KBM-7 (cell line): ENCODE data around the gene ESX1.
"Not testable (repeated sequence)": the region's sequence is repeated elsewhere in the genome, so short reads cannot be mapped to it uniquely, and the experiment has no call there.

Experiments
- DNase-seq: peaks from one replicate; pipeline ENCODE4 v3.0.0-alpha.2; 2015
- in situ Hi-C: fragments of 300-500 bp; cut with MboI; formaldehyde crosslinking; loops from 2 replicates; pipeline ENCODE4 v1.14.3; 2020; ENCODE audit warnings: low sequenced_read_pairs, low pct_unique_long_range_greater_than_20kb, mixed read lengths

Gene ESX1

GRCh38 chrX:104254442-104255115 is at the start of gene ESX1:
TSS of gene ESX1 (minus strand) at chrX:104254933. CDS start at chrX:104254849, 84 bp downstream.
- no peak for DNase-seq
- in situ Hi-C loops, result no loop called here

DNA sequence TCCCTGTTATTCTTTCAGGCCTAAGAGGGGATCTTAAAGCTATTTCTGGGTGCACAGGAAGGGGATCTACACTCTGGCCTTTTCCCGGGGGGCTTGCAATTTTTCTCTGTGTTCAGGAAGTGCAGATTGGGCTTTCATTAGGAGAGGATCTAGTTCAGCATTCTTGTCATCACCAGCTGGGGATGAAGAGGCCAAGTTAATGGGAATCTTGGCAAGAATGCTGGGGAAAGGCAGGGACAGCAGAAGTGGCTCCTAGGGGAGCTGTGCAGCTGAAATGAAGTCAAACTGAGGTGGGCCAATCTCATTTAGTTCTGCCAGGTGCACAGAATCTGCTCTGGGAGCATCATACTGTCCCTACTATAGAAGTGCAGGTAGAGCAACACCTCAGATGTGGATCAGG is 40.9 kb upstream of the ESX1 start:
- in situ Hi-C loops, result no loop called here
- DNase-seq, result no peak

GRCh38 chrX:104288961-104289360 is 34.2 kb upstream of the ESX1 start:
- no peak for DNase-seq
- in situ Hi-C loops, result no loop called here

- DNase-seq, result no peak
- in situ Hi-C loops, result no loop called here
Measured at GRCh38 chrX:104288269-104288668, 33.5 kb upstream of the ESX1 start.

DNA sequence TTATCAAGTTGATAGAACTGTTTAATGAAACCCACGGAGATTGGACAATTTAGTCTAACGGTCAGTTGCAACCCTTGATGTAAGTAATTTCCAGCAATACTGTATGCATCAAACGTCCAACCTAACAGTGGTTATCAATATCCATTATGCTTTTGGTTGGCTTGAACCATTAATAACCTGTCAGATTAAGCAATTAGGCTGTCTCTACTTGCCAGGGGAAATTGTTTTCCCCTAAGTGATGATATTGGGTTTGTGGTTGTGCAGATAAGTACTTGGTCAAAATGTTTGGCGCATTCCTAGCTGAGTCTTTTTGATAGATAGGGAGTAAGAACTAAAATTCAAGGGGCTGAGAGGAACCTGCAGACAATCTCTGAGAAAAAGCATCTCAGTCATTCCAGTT is 30.5 kb upstream of the ESX1 start:
- DNase-seq, result no peak
- in situ Hi-C loops, result no loop called here

DNA sequence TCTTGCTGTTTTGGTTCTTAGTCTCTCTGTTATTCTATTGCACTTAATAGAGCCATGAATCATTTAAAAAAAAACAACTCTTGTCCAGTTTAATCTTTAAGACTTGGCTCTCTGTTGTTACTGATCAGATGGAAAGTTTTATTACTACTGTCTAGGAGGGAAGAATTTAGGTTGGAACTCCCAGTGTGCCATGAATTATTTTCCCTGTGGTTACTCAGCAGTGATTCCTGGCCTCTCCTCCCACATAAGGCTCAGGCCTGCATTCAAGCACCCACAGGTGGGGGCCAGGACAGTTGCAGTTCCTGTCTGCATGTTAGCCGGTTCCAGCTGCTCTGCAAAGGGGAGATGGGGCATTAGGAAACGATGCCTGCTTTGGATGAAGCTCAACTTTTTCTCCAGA is 29.8 kb upstream of the ESX1 start:
- no peak for DNase-seq
- in situ Hi-C loops, result no loop called here

GRCh38 chrX:104282166-104282725 is 27.5 kb upstream of the ESX1 start:
- in situ Hi-C loops, result no loop called here
- no peak for DNase-seq

DNA sequence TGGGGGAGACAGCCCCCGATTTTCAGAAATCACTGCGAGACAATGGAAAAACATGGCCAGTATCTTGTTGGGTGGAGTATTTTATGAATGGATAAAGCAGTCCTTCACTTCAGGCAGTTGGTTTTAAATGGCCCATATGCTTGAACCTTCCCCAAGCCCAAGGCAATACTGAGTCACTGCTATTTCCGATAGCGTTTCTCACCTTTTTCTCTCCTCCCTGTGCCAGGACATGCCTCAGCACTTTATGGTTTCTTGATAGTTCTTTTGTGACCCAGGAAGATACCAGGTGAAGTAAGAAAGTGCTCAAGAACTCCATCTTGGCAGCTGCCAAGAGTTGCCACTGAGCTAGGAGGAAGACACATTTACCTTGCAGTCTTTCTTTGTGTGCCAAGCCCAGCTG is 26.8 kb upstream of the ESX1 start:
- no peak for DNase-seq
- in situ Hi-C loops, result no loop called here

GRCh38 chrX:104280609-104281008 is 25.9 kb upstream of the ESX1 start:
- in situ Hi-C loops, result no loop called here
- DNase-seq, result no peak

GRCh38 chrX:104270916-104271512 is 16.3 kb upstream of the ESX1 start:
- in situ Hi-C loops, result no loop called here
- DNase-seq, result peak; percentile 62

DNA sequence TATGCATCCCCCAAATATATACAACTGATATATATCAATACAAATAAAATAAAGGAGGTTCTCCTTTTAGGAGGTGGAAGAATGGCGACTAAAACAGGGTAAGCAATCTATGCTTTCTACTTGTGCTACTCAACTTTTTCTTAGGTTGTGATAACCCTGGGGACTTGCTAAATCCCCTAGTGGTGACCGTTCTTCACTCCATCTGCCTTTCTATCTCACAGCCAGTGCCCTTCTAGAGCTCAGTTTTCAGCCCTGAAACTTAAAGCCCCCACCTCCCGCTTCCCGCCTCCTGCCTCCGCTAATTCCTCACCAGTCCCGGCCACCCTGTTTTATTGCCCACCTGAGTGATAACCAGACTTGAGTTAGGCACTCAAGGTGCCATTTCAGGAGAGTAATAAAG is 15.5 kb upstream of the ESX1 start:
- in situ Hi-C loops, result no loop called here

GRCh38 chrX:104255465-104255864 is 732 bp upstream of the ESX1 start:
- in situ Hi-C loops, result no loop called here
- DNase-seq, result no peak

More for the DNA sequence above, 15.5 kb upstream of the ESX1 start:
- no peak for DNase-seq

DNA sequence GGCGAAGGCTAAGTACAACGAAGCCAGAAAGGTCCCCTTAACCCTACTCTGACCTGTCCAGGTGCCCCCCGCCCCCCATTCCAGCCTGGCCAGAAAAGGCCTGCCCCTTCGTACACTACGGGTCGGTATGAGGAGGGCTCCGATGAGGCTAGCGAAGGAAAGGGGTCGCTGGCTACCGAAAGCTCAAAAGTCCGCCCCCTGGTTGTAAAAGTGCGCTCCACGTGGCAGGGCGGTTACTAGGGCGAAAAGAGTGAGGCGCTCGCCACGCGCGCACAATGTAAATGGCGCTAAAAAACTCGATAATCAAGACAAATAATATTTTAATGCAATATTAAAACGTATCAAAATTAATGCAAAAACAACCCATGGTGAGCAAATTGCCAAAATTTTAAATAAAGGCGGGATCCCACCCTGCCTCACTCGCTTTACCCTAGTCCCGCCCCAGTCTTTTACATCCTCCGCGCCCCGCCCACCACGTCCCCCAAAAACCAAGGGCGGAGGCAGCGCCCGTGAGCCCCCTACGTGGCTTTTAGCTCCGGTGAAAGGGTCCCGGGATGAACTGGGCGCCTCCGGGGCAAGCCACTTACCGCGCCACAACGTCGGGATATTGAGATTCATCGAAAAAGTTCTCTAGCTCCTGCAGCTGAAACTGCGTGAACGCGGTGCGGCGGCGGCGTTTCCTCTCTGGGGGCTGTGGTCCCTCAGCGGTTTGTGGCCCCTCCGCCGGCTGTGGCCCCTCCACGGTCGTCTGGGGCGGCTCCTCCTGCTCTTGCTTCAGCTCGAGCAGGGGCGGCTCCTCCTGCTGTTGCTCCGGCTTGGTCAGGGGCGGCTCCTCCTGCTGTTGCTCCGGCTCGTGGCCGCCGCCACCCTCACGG is 929 bp downstream of the ESX1 start:
- in situ Hi-C loops, result no loop called here
- no peak for DNase-seq

GRCh38 chrX:104250470-104250869 is 4.3 kb downstream of the ESX1 start:
- in situ Hi-C loops, result no loop called here
- no peak for DNase-seq

GRCh38 chrX:104230060-104230459 is 24.7 kb downstream of the ESX1 start:
- in situ Hi-C loops, result loop anchor here (25.0 kb wide), 1 partner anchor 107 kb away; no protein-coding TSS in a partner anchor
- DNase-seq, result not testable (repeated sequence)

- in situ Hi-C loops, result no loop called here
- DNase-seq, result no peak
Measured at GRCh38 chrX:104211187-104211586, 43.5 kb downstream of the ESX1 start.

GRCh38 chrX:104205548-104205947 is 49.2 kb downstream of the ESX1 start:
- in situ Hi-C loops, result no loop called here
- DNase-seq, result no peak
